Suprapubic skin (tissue), 4 donors: ENCODE measurements around the gene ACOX1. TPM values are rescaled to one million over a fixed set of nuclear protein-coding genes. Genes with fewer than 3 reads are reported as not detected.
A peak's percentile ranks its signal among the peaks of the same experiment; 100 is the strongest.

ENCODE experiments used
- DNase-seq, 2 donors: peaks; one replicate each; pipeline ENCODE4 v3.0.0-alpha.2; 2019; ENCODE audit warnings: low spot score in 2 of 2
- H3K27ac ChIP-seq: fragments of 200-600 bp; sonication (generic); one replicate; pipeline ENCODE4 v1.5.1; 2019
- H3K27me3 ChIP-seq: fragments of 200-600 bp; sonication (generic); one replicate; pipeline ENCODE4 v1.5.1; 2019
- H3K36me3 ChIP-seq: fragments of 200-600 bp; sonication (generic); one replicate; pipeline ENCODE4 v1.5.1; 2019
- H3K4me1 ChIP-seq: fragments of 200-600 bp; sonication (generic); one replicate; pipeline ENCODE4 v1.5.1; 2019
- H3K4me3 ChIP-seq: fragments of 200-600 bp; sonication (generic); one replicate; pipeline ENCODE4 v1.5.1; 2019; ENCODE audit warnings: mild to moderate bottlenecking
- H3K9me3 ChIP-seq: fragments of 200-600 bp; sonication (generic); one replicate; pipeline ENCODE4 v1.5.1; 2019
- CTCF ChIP-seq, 2 donors: fragments of 200-600 bp in 1 of 2; fragments of 450-650 bp in 1 of 2; sonication (generic) in 1 of 2; IDR thresholded peaks; one replicate each; pipeline ENCODE4 v1.5.1; 2016 to 2019; ENCODE audit warnings: antibody characterized with exemption in 2 of 2, mild to moderate bottlenecking in 1 of 2, moderate library complexity in 1 of 2
- EP300 ChIP-seq: sonication (generic); formaldehyde crosslinking; IDR thresholded peaks from one replicate; pipeline ENCODE4 v1.6.1; 2017; ENCODE audit warnings: antibody characterized with exemption
- POLR2A ChIP-seq, 2 donors: fragments of 450-650 bp; IDR thresholded peaks; one replicate each; pipeline ENCODE4 v1.6.1; 2017; ENCODE audit warnings: antibody characterized with exemption in 2 of 2, mild to moderate bottlenecking in 2 of 2, moderate library complexity in 2 of 2
- POLR2AphosphoS5 ChIP-seq, 3 donors: sonication (generic); formaldehyde crosslinking; IDR thresholded peaks; one replicate each; pipeline ENCODE4 v1.6.1; 2017; ENCODE audit warnings: antibody characterized with exemption in 3 of 3
- WGBS: methylation state at CpG from one replicate; pipeline ENCODE4 v1.1.5; 2018; 5-methylcytosine and 5-hydroxymethylcytosine counted together
- total RNA-seq, 4 donors: library from RNA; depleted of rRNA; stranded (reverse); fragments of >200 nt; gene quantifications; one replicate each; pipeline ENCODE4 v1.1.0, GENCODE V29; 2016

Gene ACOX1
- total RNA-seq, 4 donors from 2014 or later: 59.6 to 89.7 (median 71.5) TPM

- Histone ChIP-seq H3K27ac (peak overlapping the region; percentile 88), H3K27me3 (no peaks in the 10 kb centered on the region), H3K4me1 (peaks cover 43% of the 10 kb centered on the region), H3K4me3 (peak overlapping the region; percentile 58), H3K36me3 (peaks cover 48% of the 10 kb centered on the region), H3K9me3 (no peaks in the 10 kb centered on the region)
- TF ChIP-seq EP300: no peak
- WGBS: 54% methylated on average over 19 of the region's 37 CpGs
- no peak for DNase-seq
Observed at GRCh38 chr17:75897160-75898019, 81.6 kb downstream of the ACOX1 start.

- Histone ChIP-seq H3K27ac (peak within 1 kb of the TSS; percentile 88), H3K4me1 (peaks cover 43% of the 10 kb centered on the region), H3K9me3 (no peaks in the 10 kb centered on the region), H3K27me3 (no peaks in the 10 kb centered on the region), H3K4me3 (peak within 1 kb of the TSS; percentile 58), H3K36me3 (peaks cover 48% of the 10 kb centered on the region)
- TF ChIP-seq POLR2AphosphoS5 (IDR thresholded peaks at IDR 0.05) (peak in 2 of 3 donors; percentile 13 to 73), POLR2A (IDR thresholded peaks at IDR 0.05) (peak in 1 of 2 donors; percentile 17), EP300 (no peak), CTCF (IDR thresholded peaks at IDR 0.05) (peak; percentile 13 to 49)
- 0% methylated on average over 8 of the region's 102 CpGs for WGBS
- DNase-seq: peak; percentile 93
Observed at GRCh38 chr17:75896415-75897159, 82.4 kb downstream of the ACOX1 start, which contains the start of gene TRIM65. TRIM65 (minus strand) TSS chr17:75896951; CDS start chr17:75896937, 14 bp downstream.

GRCh38 chr17:75895370-75896155 lies 83.4 kb downstream of the ACOX1 start:
- H3K9me3 ChIP-seq: no peaks in the 10 kb centered on the region
- H3K27me3 ChIP-seq: no peaks in the 10 kb centered on the region
- H3K4me1 ChIP-seq: peaks cover 43% of the 10 kb centered on the region
- peak overlapping the region; percentile 58 for H3K4me3 ChIP-seq
- WGBS: 22% methylated on average over 28 of the region's 28 CpGs
- H3K36me3 ChIP-seq: peaks cover 48% of the 10 kb centered on the region
- peak overlapping the region; percentile 88 for H3K27ac ChIP-seq
- no peak for DNase-seq
- no peak for TF ChIP-seq POLR2A (IDR thresholded peaks at IDR 0.05)
- TF ChIP-seq CTCF (IDR thresholded peaks at IDR 0.05): peak; percentile 5 to 28
- TF ChIP-seq EP300: no peak
- no peak for TF ChIP-seq POLR2AphosphoS5 (IDR thresholded peaks at IDR 0.05)

GRCh38 chr17:75894049-75894733 lies 84.8 kb downstream of the ACOX1 start:
- Histone ChIP-seq H3K4me1 (peaks cover 43% of the 10 kb centered on the region), H3K36me3 (peaks cover 45% of the 10 kb centered on the region), H3K4me3 (no peak overlapping the region), H3K27me3 (no peaks in the 10 kb centered on the region), H3K9me3 (no peaks in the 10 kb centered on the region), H3K27ac (peak overlapping the region; percentile 88)
- no peak for DNase-seq
- WGBS: 70% methylated on average over 22 of the region's 22 CpGs
- TF ChIP-seq EP300 (no peak), CTCF (IDR thresholded peaks at IDR 0.05) (no peak), POLR2AphosphoS5 (IDR thresholded peaks at IDR 0.05) (no peak), POLR2A (IDR thresholded peaks at IDR 0.05) (no peak)
